Cardiac septum (tissue), 1 donor: ENCODE data around the gene MATN3. TPM values are rescaled to one million over a fixed set of nuclear protein-coding genes. Genes with fewer than 3 reads are reported as not detected.

Experiments
- DNase-seq: peaks from one replicate; pipeline ENCODE4 v3.0.0-alpha.2; 2020; ENCODE audit warnings: low spot score
- intact Hi-C: fragments of 100-400 bp; cut with DNase I; formaldehyde crosslinking; loops from one replicate; pipeline ENCODE4 v1.14.0; 2022
- total RNA-seq: library from RNA; stranded (reverse); fragmentation: NEBNext Ultra II Directional; extraction: Animal tissue kit (Norgen Biotek cat#: 25700); gene quantifications from one replicate; pipeline ENCODE4 v1.2.1, GENCODE V29; 2021
- donor health status: DM: no; HTN: no; CAD: no.

The MATN3 gene
- total RNA-seq, 1 donor from 2014 or later = 0.11 TPM

DNA sequence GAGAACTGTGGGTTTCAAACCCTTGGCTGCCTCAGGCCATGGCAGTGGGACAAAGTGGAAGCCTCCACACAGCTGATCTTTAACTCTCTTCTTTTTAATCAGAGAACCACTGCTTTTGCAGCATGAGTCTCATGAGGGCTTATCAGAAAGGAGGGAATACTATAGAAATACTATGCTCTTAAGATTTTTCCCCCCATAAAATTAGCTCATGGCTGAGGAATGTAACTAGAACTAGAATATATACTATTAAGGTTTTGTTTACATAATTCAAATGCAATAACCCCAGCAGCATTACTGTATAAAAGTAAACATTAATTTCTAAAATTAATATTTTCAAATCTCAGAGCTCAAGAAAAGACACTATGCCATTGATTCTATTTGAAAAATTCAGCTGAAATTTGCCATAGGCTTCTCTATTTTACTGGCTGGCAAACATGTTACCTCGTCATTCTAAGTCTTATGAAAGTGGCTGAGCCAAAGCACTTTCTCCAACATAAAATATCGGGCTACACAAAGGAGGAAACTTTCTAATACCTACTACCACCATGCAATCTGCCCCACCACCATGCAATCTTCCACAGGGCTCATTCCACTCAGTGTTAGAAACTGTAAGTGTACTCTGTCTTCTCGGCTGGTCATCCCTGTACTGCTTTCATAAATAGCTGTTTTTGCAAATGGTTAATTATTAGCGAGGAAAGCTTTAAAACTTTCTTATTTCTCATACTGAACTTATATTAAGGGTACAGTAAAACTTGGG, 65.1 kb downstream of the MATN3 start:
- intact Hi-C loops = no loop called here
- no peak for DNase-seq

GRCh38 chr2:19944205-19944845, 68.1 kb downstream of the MATN3 start:
- no peak for DNase-seq
- intact Hi-C loops = no loop called here

GRCh38 chr2:19943189-19943588, 69.3 kb downstream of the MATN3 start:
- intact Hi-C loops = no loop called here
- no peak for DNase-seq

GRCh38 chr2:19942199-19942598, 70.3 kb downstream of the MATN3 start:
- DNase-seq = no peak
- intact Hi-C loops = no loop called here

Other genes starting within 250 kb of the MATN3 start
- 7.5 TPM for gene TTC32, start 110.7 kb downstream of the MATN3 start, total RNA-seq
- gene WDR35, start 22.6 kb downstream of the MATN3 start, total RNA-seq = 5.1 TPM
- gene LAPTM4A, start 39.0 kb upstream of the MATN3 start, total RNA-seq = 134 TPM
- gene SDC1, start 212.5 kb upstream of the MATN3 start, total RNA-seq = 0.32 TPM